Thyroid gland (tissue), 4 donors: ENCODE results near the gene AMN1. TPM values are rescaled to one million over a fixed set of nuclear protein-coding genes. Genes with fewer than 3 reads are reported as not detected.
"Not testable (repeated sequence)": the region's sequence is repeated elsewhere in the genome, so short reads cannot be mapped to it uniquely, and the experiment has no call there.

Source experiments
- DNase-seq, 2 donors: peaks; one replicate each; pipeline ENCODE4 v3.0.0-alpha.2; 2019
- H3K27ac ChIP-seq, 3 donors: fragments of 200-600 bp; sonication (generic); 1 replicate in 2 of 3; 2 replicates in 1 of 3; pipeline ENCODE4 v1.5.1; 2016 to 2019; ENCODE audit warnings: mild to moderate bottlenecking in 1 of 3, moderate library complexity in 1 of 3
- H3K27me3 ChIP-seq: fragments of 200-600 bp; sonication (generic); one replicate; pipeline ENCODE4 v1.5.1; 2019
- H3K36me3 ChIP-seq, 2 donors: fragments of 200-600 bp; sonication (generic); one replicate each; pipeline ENCODE4 v1.5.1; 2016 to 2019
- H3K4me1 ChIP-seq, 2 donors: fragments of 200-600 bp; sonication (generic); one replicate each; pipeline ENCODE4 v1.5.1; 2017 to 2019
- H3K4me3 ChIP-seq, 3 donors: fragments of 200-600 bp; sonication (generic); replicated peaks in 1 of 3; 1 replicate in 2 of 3; 2 replicates in 1 of 3; pipeline ENCODE4 v1.5.1; 2016; ENCODE audit warnings: mild to moderate bottlenecking in 1 of 3
- H3K9me3 ChIP-seq: fragments of 200-600 bp; sonication (generic); one replicate; pipeline ENCODE4 v1.5.1; 2017
- CTCF ChIP-seq, 6 experiments: fragments of 200-600 bp in 3 of 6; fragments of 450-650 bp in 3 of 6; sonication (generic) in 3 of 6; IDR thresholded peaks; one replicate each; pipeline ENCODE4 v1.5.1; 2016 to 2019; ENCODE audit warnings: antibody characterized with exemption in 6 of 6, mild to moderate bottlenecking in 2 of 6, inconsistent platforms in 1 of 6, moderate library complexity in 1 of 6
- POLR2A ChIP-seq, 2 donors: fragments of 450-650 bp; IDR thresholded peaks; one replicate each; pipeline ENCODE4 v1.6.1; 2017; ENCODE audit warnings: antibody characterized with exemption in 2 of 2, mild to moderate bottlenecking in 2 of 2, moderate library complexity in 1 of 2
- WGBS, 2 donors: methylation state at CpG; one replicate each; pipeline ENCODE4 v1.1.5; 2017; 5-methylcytosine and 5-hydroxymethylcytosine counted together
- intact Hi-C: fragments of 100-400 bp; cut with DNase I; formaldehyde crosslinking; loops from one replicate; pipeline ENCODE4 v1.15.1; 2023
- total RNA-seq, 4 donors: library from RNA; depleted of rRNA; stranded (reverse); fragments of >200 nt; gene quantifications; one replicate each; pipeline ENCODE4 v1.2.3, GENCODE V29; 2016

The AMN1 gene
- total RNA-seq, 4 donors from 2014 or later: 4.8 to 21.0 (median 8.8) TPM

- H3K27me3 ChIP-seq: no peaks in the 10 kb centered on the region
- no peak for TF ChIP-seq CTCF (IDR thresholded peaks at IDR 0.05)
- TF ChIP-seq POLR2A (IDR thresholded peaks at IDR 0.05): no peak
- 5 to 7% methylated on average over 1 of the region's 1 CpG for WGBS, 2 donors
- intact Hi-C loops: no loop called here
- H3K4me3 ChIP-seq: no peak overlapping the region
- no peaks in the 10 kb centered on the region for H3K9me3 ChIP-seq
- no peak for DNase-seq
- H3K27ac ChIP-seq: no peak overlapping the region
- H3K36me3 ChIP-seq: no peaks in the 10 kb centered on the region
- H3K4me1 ChIP-seq: peaks cover 0 to 14% of the 10 kb centered on the region in 2 donors
These were observed 14.1 kb upstream of the AMN1 start for GRCh38 chr12:31742891-31743290.

GRCh38 chr12:31740628-31741027, 11.8 kb upstream of the AMN1 start:
- TF ChIP-seq CTCF (IDR thresholded peaks at IDR 0.05) (no peak), POLR2A (IDR thresholded peaks at IDR 0.05) (no peak)
- Histone ChIP-seq H3K36me3 (no peaks in the 10 kb centered on the region), H3K9me3 (no peaks in the 10 kb centered on the region), H3K4me1 (peaks cover 0 to 4% of the 10 kb centered on the region in 2 donors), H3K4me3 (no peak overlapping the region), H3K27ac (no peak overlapping the region), H3K27me3 (no peaks in the 10 kb centered on the region)
- WGBS, 2 donors: 45 to 63% methylated on average over 2 to 3 of the region's 3 CpGs
- intact Hi-C loops: no loop called here
- no peak for DNase-seq

GRCh38 chr12:31737763-31738162, 8.9 kb upstream of the AMN1 start:
- Histone ChIP-seq H3K27ac (no peak overlapping the region), H3K27me3 (no peaks in the 10 kb centered on the region), H3K9me3 (no peaks in the 10 kb centered on the region), H3K4me1 (peaks cover 0 to 11% of the 10 kb centered on the region in 2 donors), H3K4me3 (no peak overlapping the region), H3K36me3 (no peaks in the 10 kb centered on the region)
- no peak for DNase-seq
- 56 to 65% methylated on average over 2 of the region's 2 CpGs for WGBS, 2 donors
- no peak for TF ChIP-seq POLR2A (IDR thresholded peaks at IDR 0.05)
- no peak for TF ChIP-seq CTCF (IDR thresholded peaks at IDR 0.05)
- intact Hi-C loops: no loop called here

GRCh38 chr12:31737345-31737744, 8.5 kb upstream of the AMN1 start:
- Histone ChIP-seq H3K27ac (no peak overlapping the region), H3K9me3 (no peaks in the 10 kb centered on the region), H3K36me3 (no peaks in the 10 kb centered on the region), H3K27me3 (no peaks in the 10 kb centered on the region), H3K4me3 (no peak overlapping the region), H3K4me1 (peaks cover 0 to 13% of the 10 kb centered on the region in 2 donors)
- DNase-seq: no peak
- TF ChIP-seq POLR2A (IDR thresholded peaks at IDR 0.05) (no peak), CTCF (IDR thresholded peaks at IDR 0.05) (no peak)
- 79 to 94% methylated on average over 4 of the region's 4 CpGs for WGBS, 2 donors
- intact Hi-C loops: no loop called here

GRCh38 chr12:31736472-31736871, 7.7 kb upstream of the AMN1 start:
- no peak for TF ChIP-seq POLR2A (IDR thresholded peaks at IDR 0.05)
- Histone ChIP-seq H3K27me3 (no peaks in the 10 kb centered on the region), H3K27ac (no peak overlapping the region), H3K9me3 (no peaks in the 10 kb centered on the region), H3K4me1 (peaks cover 0 to 16% of the 10 kb centered on the region in 2 donors), H3K36me3 (no peaks in the 10 kb centered on the region), H3K4me3 (no peak overlapping the region)
- no peak for DNase-seq
- intact Hi-C loops: no loop called here

GRCh38 chr12:31733549-31734432, 5.0 kb upstream of the AMN1 start:
- WGBS, 2 donors: 85 to 95% methylated on average over 15 of the region's 15 CpGs
- H3K4me3 ChIP-seq, intact Hi-C loops, H3K36me3 ChIP-seq, H3K27me3 ChIP-seq, H3K9me3 ChIP-seq, DNase-seq: not testable (repeated sequence)
- peak overlapping the region in 2 of 3 donors; percentile 69 to 75 for H3K27ac ChIP-seq
- peaks cover 0 to 27% of the 10 kb centered on the region in 2 donors for H3K4me1 ChIP-seq
